Transverse colon (tissue), 4 donors: Measurements from ENCODE around the gene TRIML2.

Source experiments
- EP300 ChIP-seq: sonication (generic); formaldehyde crosslinking; IDR thresholded peaks from one replicate; pipeline ENCODE4 v1.6.1; 2017; ENCODE audit warnings: antibody characterized with exemption, low read depth
- POLR2AphosphoS5 ChIP-seq, 3 donors: sonication (generic); formaldehyde crosslinking; IDR thresholded peaks; one replicate each; pipeline ENCODE4 v1.6.1; 2016; ENCODE audit warnings: antibody characterized with exemption in 3 of 3
- TF ChIP-seq, protein P1 (sequence below), 5 experiments: fragments of 200-600 bp in 3 of 5; fragments of 450-650 bp in 2 of 5; sonication (generic) in 3 of 5; IDR thresholded peaks; 1 replicate in 2 of 5; 2 replicates in 3 of 5; pipeline ENCODE4 v1.5.1; 2016 to 2017; ENCODE audit warnings: antibody characterized with exemption in 5 of 5, inconsistent platforms in 3 of 5, mild to moderate bottlenecking in 2 of 5, moderate library complexity in 1 of 5

DNA sequence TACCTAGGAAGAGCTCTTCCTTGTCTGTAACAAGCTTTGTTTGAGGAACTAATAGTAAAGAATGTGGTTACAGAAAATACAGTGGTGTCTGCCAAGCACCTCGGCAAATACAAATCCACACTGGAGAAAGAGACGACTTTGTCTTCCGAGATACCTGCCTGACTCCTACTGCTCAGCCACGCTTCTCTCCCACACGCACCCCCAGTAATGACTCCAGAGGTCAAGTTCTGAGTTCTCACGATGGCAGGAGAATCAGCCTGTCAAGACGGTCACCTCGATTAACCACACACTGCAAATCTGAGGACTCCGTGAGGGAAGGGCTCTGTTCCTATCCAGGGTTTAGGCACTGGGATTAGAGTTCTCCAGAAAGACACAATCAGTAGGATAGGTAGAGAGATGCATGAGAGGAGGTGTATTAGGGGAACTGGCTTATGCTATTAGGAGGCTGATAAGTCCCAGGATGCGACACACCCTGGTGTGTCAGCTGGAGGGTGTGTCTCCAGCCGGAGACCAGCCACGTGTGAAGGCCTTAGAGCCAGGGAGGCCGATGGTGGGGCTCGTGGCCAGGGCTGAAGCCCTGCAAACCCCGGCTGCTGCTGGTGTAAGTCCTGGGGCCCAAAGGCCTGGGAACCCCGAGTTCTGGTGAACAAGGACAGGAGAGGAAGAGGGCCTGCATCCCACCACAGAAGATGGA lies 8.4 kb upstream of the TRIML2 start:
- TF ChIP-seq, protein P1, sequence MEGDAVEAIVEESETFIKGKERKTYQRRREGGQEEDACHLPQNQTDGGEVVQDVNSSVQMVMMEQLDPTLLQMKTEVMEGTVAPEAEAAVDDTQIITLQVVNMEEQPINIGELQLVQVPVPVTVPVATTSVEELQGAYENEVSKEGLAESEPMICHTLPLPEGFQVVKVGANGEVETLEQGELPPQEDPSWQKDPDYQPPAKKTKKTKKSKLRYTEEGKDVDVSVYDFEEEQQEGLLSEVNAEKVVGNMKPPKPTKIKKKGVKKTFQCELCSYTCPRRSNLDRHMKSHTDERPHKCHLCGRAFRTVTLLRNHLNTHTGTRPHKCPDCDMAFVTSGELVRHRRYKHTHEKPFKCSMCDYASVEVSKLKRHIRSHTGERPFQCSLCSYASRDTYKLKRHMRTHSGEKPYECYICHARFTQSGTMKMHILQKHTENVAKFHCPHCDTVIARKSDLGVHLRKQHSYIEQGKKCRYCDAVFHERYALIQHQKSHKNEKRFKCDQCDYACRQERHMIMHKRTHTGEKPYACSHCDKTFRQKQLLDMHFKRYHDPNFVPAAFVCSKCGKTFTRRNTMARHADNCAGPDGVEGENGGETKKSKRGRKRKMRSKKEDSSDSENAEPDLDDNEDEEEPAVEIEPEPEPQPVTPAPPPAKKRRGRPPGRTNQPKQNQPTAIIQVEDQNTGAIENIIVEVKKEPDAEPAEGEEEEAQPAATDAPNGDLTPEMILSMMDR (IDR thresholded peaks at IDR 0.05), result no peak
- no peak for TF ChIP-seq POLR2AphosphoS5 (IDR thresholded peaks at IDR 0.05)
- TF ChIP-seq EP300, result no peak
